Fibroblast of skin of left quadriceps (primary cell): Measurements from ENCODE around the gene KIAA1958.
"Not testable (repeated sequence)": the region's sequence is repeated elsewhere in the genome, so short reads cannot be mapped to it uniquely, and the experiment has no call there.

Experiments
- DNase-seq, 2 experiments: peaks; one replicate each; pipeline ENCODE4 v3.0.0-alpha.2; 2013; ENCODE audit warnings: low read depth in 2 of 2

Gene KIAA1958

GRCh38 chr9:112555101-112555643 is 68.5 kb downstream of the KIAA1958 start:
- DNase-seq, result no peak

GRCh38 chr9:112555844-112556482 is 69.3 kb downstream of the KIAA1958 start:
- no peak for DNase-seq

- DNase-seq, result peak; percentile 65 to 66
Observed at GRCh38 chr9:112556497-112557442, 70.1 kb downstream of the KIAA1958 start.

- peak; percentile 74 to 77 for DNase-seq
Observed at GRCh38 chr9:112558476-112558875, 71.8 kb downstream of the KIAA1958 start.

GRCh38 chr9:112558978-112559377 is 72.4 kb downstream of the KIAA1958 start:
- no peak for DNase-seq

- no peak for DNase-seq
Observed at GRCh38 chr9:112559629-112560413, 73.2 kb downstream of the KIAA1958 start.

- no peak for DNase-seq
Observed at GRCh38 chr9:112562235-112562958, 75.8 kb downstream of the KIAA1958 start.

- DNase-seq, result peak; percentile 98
Observed at GRCh38 chr9:112569186-112569585, 82.6 kb downstream of the KIAA1958 start.

- no peak for DNase-seq
Observed at GRCh38 chr9:112570671-112571167, 84.1 kb downstream of the KIAA1958 start.

- DNase-seq, result no peak
Observed at GRCh38 chr9:112571624-112572355, 85.2 kb downstream of the KIAA1958 start.

GRCh38 chr9:112572416-112572815 is 85.8 kb downstream of the KIAA1958 start:
- no peak for DNase-seq

- no peak for DNase-seq
Observed at GRCh38 chr9:112574008-112574407, 87.4 kb downstream of the KIAA1958 start.

- DNase-seq, result no peak
Observed at GRCh38 chr9:112575107-112575506, 88.5 kb downstream of the KIAA1958 start.

- no peak for DNase-seq
Observed at GRCh38 chr9:112581469-112582176, 95.0 kb downstream of the KIAA1958 start.

- DNase-seq, result no peak
Observed at GRCh38 chr9:112582371-112583262, 96.0 kb downstream of the KIAA1958 start.

GRCh38 chr9:112586599-112587155 is 100.0 kb downstream of the KIAA1958 start:
- DNase-seq, result peak in 1 of 2 experiments; percentile 13

GRCh38 chr9:112591875-112592274 is 105.2 kb downstream of the KIAA1958 start:
- not testable (repeated sequence) for DNase-seq

GRCh38 chr9:112599732-112600131 is 113.1 kb downstream of the KIAA1958 start:
- DNase-seq, result no peak
